HCT116 (cell line): Measurements from ENCODE around the gene PLD6. TPM values are rescaled to one million over a fixed set of nuclear protein-coding genes. Genes with fewer than 3 reads are reported as not detected.

Experiments
- ATAC-seq: fragments of 200-7000 bp; cut with Tn5 transposase; 2 replicates; pipeline ENCODE4 v1.9.1; 2020; ENCODE audit warnings: mild to moderate bottlenecking, moderate library complexity
- BruUV-seq: library from RNA; stranded (reverse); fragments of 400-500 nt; replicated peaks from 2 replicates; lab custom pipeline; 2021; lab: Mats Ljungman, UMichigan
- CTCF ChIA-PET: fragments of 300-600 bp; sonication (Branson Sonifier 250); formaldehyde crosslinking; loops from one replicate; lab custom pipeline; 2021; ENCODE audit warnings: antibody characterized with exemption; lab: Charles Lee
- POLR2A ChIA-PET: fragments of 300-600, 350-600 bp; sonication (Branson Sonifier 250); formaldehyde crosslinking; loops from one replicate; lab custom pipeline; 2021; ENCODE audit warnings: antibody characterized with exemption; lab: Charles Lee
- RAD21 ChIA-PET, 2 experiments: fragments of 300-600 bp; sonication (Branson Sonifier 250); formaldehyde crosslinking; loops; one replicate each; lab custom pipeline; 2023; ENCODE audit warnings: low total read pairs in 2 of 2; ENCODE audit not compliant: uncharacterized antibody in 2 of 2, unreplicated experiment in 2 of 2, low non-redundant PET in 1 of 2; lab: Charles Lee
- DNase-seq: peaks from one replicate; pipeline ENCODE4 v3.0.0-alpha.2; 2010; ENCODE audit warnings: low read depth, low spot score
- H2AFZ ChIP-seq: fragments of 200-600 bp; shearing (Covaris generic), sonication (generic); 2 replicates; pipeline ENCODE4 v1.6.1; 2017; ENCODE audit warnings: low read depth, mixed run types, mixed read lengths, antibody characterized with exemption, low read length; ENCODE audit not compliant: poor library complexity, severe bottlenecking
- H3K27ac ChIP-seq: 2 replicates; pipeline ENCODE4 v1.5.1; 2012; ENCODE audit warnings: low read depth, low read length
- H3K27me3 ChIP-seq: fragments of 200-600 bp; sonication (generic); 2 replicates; pipeline ENCODE4 v1.6.1; 2016; ENCODE audit warnings: mixed run types, low read length, mixed read lengths; ENCODE audit not compliant: insufficient read depth
- H3K36me3 ChIP-seq, 2 experiments: fragments of 200-500 bp in 1 of 2; fragments of 200-600 bp in 1 of 2; sonication (Bioruptor generic) in 1 of 2; sonication (generic) in 1 of 2; 2 replicates each; pipeline versions ENCODE4 v1.5.1 to v1.6.1; 2014 to 2016; ENCODE audit warnings: low read length in 2 of 2, inconsistent platforms in 1 of 2, mixed read lengths in 1 of 2, mixed run types in 1 of 2; ENCODE audit not compliant: insufficient read depth in 2 of 2, control insufficient read depth in 1 of 2
- H3K4me1 ChIP-seq, 2 experiments: fragments of 200-600 bp in 1 of 2; sonication (generic) in 1 of 2; 2 replicates each; pipeline versions ENCODE4 v1.5.1 to v1.6.1; 2012 to 2017; ENCODE audit warnings: low read length in 2 of 2, inconsistent platforms in 1 of 2, mild to moderate bottlenecking in 1 of 2, mixed read lengths in 1 of 2, mixed run types in 1 of 2, moderate library complexity in 1 of 2; ENCODE audit not compliant: insufficient read depth in 2 of 2, control insufficient read depth in 1 of 2
- H3K4me2 ChIP-seq: fragments of 200-600 bp; sonication (generic); 2 replicates; pipeline ENCODE4 v1.6.1; 2017; ENCODE audit warnings: mixed run types, low read length, mixed read lengths
- H3K4me3 ChIP-seq, 2 experiments: fragments of 200-600 bp in 1 of 2; sonication (generic) in 1 of 2; replicated peaks in 1 of 2; 2 replicates each; pipeline ENCODE4 v1.5.1; 2011 to 2016; ENCODE audit warnings: low read length in 2 of 2, control low read depth in 1 of 2, low read depth in 1 of 2, mild to moderate bottlenecking in 1 of 2, mixed read lengths in 1 of 2, mixed run types in 1 of 2
- H3K79me2 ChIP-seq: fragments of 200-600 bp; sonication (generic); 2 replicates; pipeline ENCODE4 v1.6.1; 2017; ENCODE audit warnings: mild to moderate bottlenecking, mixed run types, low read length, moderate library complexity, mixed read lengths; ENCODE audit not compliant: insufficient read depth
- H3K9ac ChIP-seq: fragments of 200-600 bp; sonication (generic); 2 replicates; pipeline ENCODE4 v1.6.1; 2016; ENCODE audit warnings: low read length, mixed read lengths
- H3K9me2 ChIP-seq: fragments of 200-600 bp; sonication (generic), shearing (Covaris generic); 2 replicates; pipeline ENCODE4 v1.6.1; 2017; ENCODE audit warnings: mixed run types, mild to moderate bottlenecking, moderate library complexity; ENCODE audit not compliant: insufficient read depth
- H3K9me3 ChIP-seq, 2 experiments: fragments of 200-500 bp in 1 of 2; fragments of 200-600 bp in 1 of 2; sonication (Bioruptor generic) in 1 of 2; sonication (generic) in 1 of 2; 2 replicates each; pipeline ENCODE4 v1.6.1; 2014 to 2017; ENCODE audit warnings: low read length in 2 of 2, mixed read lengths in 2 of 2, inconsistent platforms in 1 of 2, low read depth in 1 of 2, mild to moderate bottlenecking in 1 of 2, mixed run types in 1 of 2, moderate library complexity in 1 of 2; ENCODE audit not compliant: control insufficient read depth in 1 of 2, insufficient read depth in 1 of 2
- H4K20me1 ChIP-seq: fragments of 200-600 bp; sonication (generic), shearing (Covaris generic); 2 replicates; pipeline ENCODE4 v1.6.1; 2017; ENCODE audit warnings: mixed run types, mild to moderate bottlenecking, moderate library complexity; ENCODE audit not compliant: insufficient read depth
- CEBPB ChIP-seq: IDR thresholded peaks from 2 replicates; pipeline ENCODE4 v1.6.1; 2012; ENCODE audit warnings: low read depth
- EGR1 ChIP-seq: IDR thresholded peaks from 2 replicates; pipeline ENCODE4 v1.6.1; 2012; ENCODE audit warnings: low read depth
- EZH2 ChIP-seq: fragments of 200-600 bp; sonication (generic); IDR thresholded peaks from 2 replicates; pipeline ENCODE4 v1.6.1; 2017; ENCODE audit warnings: antibody characterized with exemption, mixed run types
- EZH2phosphoT487 ChIP-seq: fragments of 200-600 bp; IDR thresholded peaks from 2 replicates; pipeline ENCODE4 v1.6.1; 2018; ENCODE audit warnings: antibody characterized with exemption, borderline replicate concordance
- FOSL1 ChIP-seq: IDR thresholded peaks from 2 replicates; pipeline ENCODE4 v1.6.1; 2012; ENCODE audit warnings: low read depth
- JUND ChIP-seq: IDR thresholded peaks from 2 replicates; pipeline ENCODE4 v1.6.1; 2012
- POLR2AphosphoS5 ChIP-seq: IDR thresholded peaks from 2 replicates; pipeline ENCODE4 v1.6.1; 2011; ENCODE audit warnings: mild to moderate bottlenecking, low read depth, low read length, moderate library complexity
- RAD21 ChIP-seq: IDR thresholded peaks from 2 replicates; pipeline ENCODE4 v1.6.1; 2012; ENCODE audit warnings: low read depth, mild to moderate bottlenecking
- SIN3A ChIP-seq: IDR thresholded peaks from 2 replicates; pipeline ENCODE4 v1.6.1; 2012; ENCODE audit warnings: low read depth
- SRF ChIP-seq: IDR thresholded peaks from 2 replicates; pipeline ENCODE4 v1.6.1; 2012; ENCODE audit warnings: low read depth
- TCF7L2 ChIP-seq: IDR thresholded peaks from 2 replicates; pipeline ENCODE4 v1.7.0; 2011; ENCODE audit warnings: borderline replicate concordance, inconsistent platforms; ENCODE audit not compliant: insufficient read depth, insufficient read length; ENCODE audit errors: extremely low read depth
- ZFX ChIP-seq: fragments of 450-650 bp; IDR thresholded peaks from 2 replicates; pipeline ENCODE4 v1.6.1; 2017
- ZNF274 ChIP-seq: fragments of 200-500 bp; sonication (Bioruptor generic); IDR thresholded peaks from 2 replicates; pipeline ENCODE4 v1.6.1; 2014; ENCODE audit warnings: mild to moderate bottlenecking, low read depth, low read length, inconsistent platforms
- intact Hi-C: fragments of 100-400 bp; cut with micrococcal nuclease; formaldehyde crosslinking; loops from 2 replicates; pipeline ENCODE4 v1.10.0; 2022
- total RNA-seq: library from RNA; stranded (reverse); gene quantifications from one replicate; pipeline ENCODE4 v1.2.1, GENCODE V29; 2021; ENCODE audit not compliant: unreplicated experiment
- TF ChIP-seq, protein P1 (sequence below): IDR thresholded peaks from 2 replicates; pipeline ENCODE4 v1.6.1; 2011; ENCODE audit warnings: mild to moderate bottlenecking, low read length, moderate library complexity; ENCODE audit not compliant: insufficient replicate concordance; ENCODE audit errors: extremely low read depth
- TF ChIP-seq, protein P2 (sequence below): IDR thresholded peaks from 2 replicates; pipeline ENCODE4 v1.6.1; 2012
- TF ChIP-seq, protein P3 (sequence below), 3 experiments: fragments of 200-600 bp in 1 of 3; sonication (generic) in 1 of 3; IDR thresholded peaks in 2 of 3; conservative IDR thresholded peaks in 1 of 3; 2 replicates each; pipeline ENCODE4 v1.5.1; 2012 to 2017; ENCODE audit warnings: low read depth in 2 of 3, low read length in 2 of 3, antibody characterized with exemption in 1 of 3, borderline replicate concordance in 1 of 3, control low read depth in 1 of 3, mild to moderate bottlenecking in 1 of 3, mixed read lengths in 1 of 3, mixed run types in 1 of 3, moderate library complexity in 1 of 3; ENCODE audit not compliant: insufficient read depth in 1 of 3
- TF ChIP-seq, protein P4 (sequence below): IDR thresholded peaks from 2 replicates; pipeline ENCODE4 v1.6.1; 2012

PLD6 gene
- total RNA-seq, 1 experiment from 2014 or later: 15.6 TPM

GRCh38 chr17:17213775-17214174 lies 7.6 kb upstream of the PLD6 start:
- no peak for ATAC-seq
- H3K4me3 ChIP-seq: no peak overlapping the region
- H3K9me2 ChIP-seq: no peaks in the 10 kb centered on the region
- BruUV-seq: no TSS peak
- ChIA-PET POLR2A (no interaction called here), CTCF (no interaction called here), RAD21 (no interaction called here)
- no peak overlapping the region for H2AFZ ChIP-seq
- H3K9me3 ChIP-seq: no peaks in the 10 kb centered on the region
- H3K27ac ChIP-seq: no peak overlapping the region
- no peak overlapping the region for H3K4me2 ChIP-seq
- peaks cover 6 to 24% of the 10 kb centered on the region in 2 experiments; a peak in 3 of 4 replicates for H3K36me3 ChIP-seq
- H3K9ac ChIP-seq: no peak overlapping the region
- TF ChIP-seq, protein P1, sequence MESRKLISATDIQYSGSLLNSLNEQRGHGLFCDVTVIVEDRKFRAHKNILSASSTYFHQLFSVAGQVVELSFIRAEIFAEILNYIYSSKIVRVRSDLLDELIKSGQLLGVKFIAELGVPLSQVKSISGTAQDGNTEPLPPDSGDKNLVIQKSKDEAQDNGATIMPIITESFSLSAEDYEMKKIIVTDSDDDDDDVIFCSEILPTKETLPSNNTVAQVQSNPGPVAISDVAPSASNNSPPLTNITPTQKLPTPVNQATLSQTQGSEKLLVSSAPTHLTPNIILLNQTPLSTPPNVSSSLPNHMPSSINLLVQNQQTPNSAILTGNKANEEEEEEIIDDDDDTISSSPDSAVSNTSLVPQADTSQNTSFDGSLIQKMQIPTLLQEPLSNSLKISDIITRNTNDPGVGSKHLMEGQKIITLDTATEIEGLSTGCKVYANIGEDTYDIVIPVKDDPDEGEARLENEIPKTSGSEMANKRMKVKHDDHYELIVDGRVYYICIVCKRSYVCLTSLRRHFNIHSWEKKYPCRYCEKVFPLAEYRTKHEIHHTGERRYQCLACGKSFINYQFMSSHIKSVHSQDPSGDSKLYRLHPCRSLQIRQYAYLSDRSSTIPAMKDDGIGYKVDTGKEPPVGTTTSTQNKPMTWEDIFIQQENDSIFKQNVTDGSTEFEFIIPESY: no peak
- TF ChIP-seq, protein P2, sequence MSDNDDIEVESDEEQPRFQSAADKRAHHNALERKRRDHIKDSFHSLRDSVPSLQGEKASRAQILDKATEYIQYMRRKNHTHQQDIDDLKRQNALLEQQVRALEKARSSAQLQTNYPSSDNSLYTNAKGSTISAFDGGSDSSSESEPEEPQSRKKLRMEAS: no peak
- no peak for TF ChIP-seq RAD21
- TF ChIP-seq EZH2: no peak
- no peak for TF ChIP-seq CEBPB
- no peak for TF ChIP-seq FOSL1
- TF ChIP-seq, protein P3, sequence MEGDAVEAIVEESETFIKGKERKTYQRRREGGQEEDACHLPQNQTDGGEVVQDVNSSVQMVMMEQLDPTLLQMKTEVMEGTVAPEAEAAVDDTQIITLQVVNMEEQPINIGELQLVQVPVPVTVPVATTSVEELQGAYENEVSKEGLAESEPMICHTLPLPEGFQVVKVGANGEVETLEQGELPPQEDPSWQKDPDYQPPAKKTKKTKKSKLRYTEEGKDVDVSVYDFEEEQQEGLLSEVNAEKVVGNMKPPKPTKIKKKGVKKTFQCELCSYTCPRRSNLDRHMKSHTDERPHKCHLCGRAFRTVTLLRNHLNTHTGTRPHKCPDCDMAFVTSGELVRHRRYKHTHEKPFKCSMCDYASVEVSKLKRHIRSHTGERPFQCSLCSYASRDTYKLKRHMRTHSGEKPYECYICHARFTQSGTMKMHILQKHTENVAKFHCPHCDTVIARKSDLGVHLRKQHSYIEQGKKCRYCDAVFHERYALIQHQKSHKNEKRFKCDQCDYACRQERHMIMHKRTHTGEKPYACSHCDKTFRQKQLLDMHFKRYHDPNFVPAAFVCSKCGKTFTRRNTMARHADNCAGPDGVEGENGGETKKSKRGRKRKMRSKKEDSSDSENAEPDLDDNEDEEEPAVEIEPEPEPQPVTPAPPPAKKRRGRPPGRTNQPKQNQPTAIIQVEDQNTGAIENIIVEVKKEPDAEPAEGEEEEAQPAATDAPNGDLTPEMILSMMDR (IDR thresholded peaks at IDR 0.05 in 2 of 3, conservative IDR thresholded peaks at IDR 0.05 in 1 of 3; ENCODE audit: borderline replicate concordance in 1 of 3, insufficient read depth in 1 of 3, low read depth in 2 of 3, low read length in 2 of 3): no peak
- no peak for TF ChIP-seq POLR2AphosphoS5
- no peak for TF ChIP-seq ZFX
- TF ChIP-seq ZNF274: no peak
- TF ChIP-seq EZH2phosphoT487: no peak
- TF ChIP-seq EGR1: no peak
- TF ChIP-seq, protein P4, sequence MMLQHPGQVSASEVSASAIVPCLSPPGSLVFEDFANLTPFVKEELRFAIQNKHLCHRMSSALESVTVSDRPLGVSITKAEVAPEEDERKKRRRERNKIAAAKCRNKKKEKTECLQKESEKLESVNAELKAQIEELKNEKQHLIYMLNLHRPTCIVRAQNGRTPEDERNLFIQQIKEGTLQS: no peak
- TF ChIP-seq SRF: no peak
- TF ChIP-seq TCF7L2: no peak
- TF ChIP-seq JUND: no peak
- no peak for TF ChIP-seq SIN3A
- intact Hi-C loops: no loop called here
- H3K4me1 ChIP-seq: no peaks in the 10 kb centered on the region
- H3K79me2 ChIP-seq: no peaks in the 10 kb centered on the region
- no peaks in the 10 kb centered on the region for H3K27me3 ChIP-seq
- DNase-seq: no peak
- H4K20me1 ChIP-seq: no peaks in the 10 kb centered on the region
